Spinal cord (tissue), 10 donors: ENCODE data around the gene CASP9. TPM values are rescaled to one million over a fixed set of nuclear protein-coding genes. Genes with fewer than 3 reads are reported as not detected.

ENCODE experiments used
- DNase-seq, 6 donors: peaks; one replicate each; pipeline versions ENCODE4 v3.0.0 to v3.0.0-alpha.2; 2013 to 2015; ENCODE audit warnings: low spot score in 6 of 6, low read depth in 4 of 6
- H3K27ac ChIP-seq: one replicate; pipeline ENCODE4 v1.5.1; 2013; ENCODE audit warnings: low read depth, low read length, control low read depth
- H3K27me3 ChIP-seq: one replicate; pipeline ENCODE4 v1.6.1; 2013; ENCODE audit warnings: low read length; ENCODE audit not compliant: control insufficient read depth, insufficient read depth
- H3K36me3 ChIP-seq: one replicate; pipeline ENCODE4 v1.6.1; 2013; ENCODE audit warnings: low read length; ENCODE audit not compliant: control insufficient read depth, insufficient read depth
- H3K4me1 ChIP-seq: one replicate; pipeline ENCODE4 v1.6.1; 2013; ENCODE audit warnings: low read length; ENCODE audit not compliant: control insufficient read depth, insufficient read depth
- H3K4me3 ChIP-seq: one replicate; pipeline ENCODE4 v1.5.1; 2013; ENCODE audit warnings: low read depth, low read length, control low read depth
- H3K9me3 ChIP-seq: one replicate; pipeline ENCODE4 v1.6.1; 2013; ENCODE audit warnings: low read length; ENCODE audit not compliant: control insufficient read depth, insufficient read depth
- WGBS: methylation state at CpG from one replicate; pipeline ENCODE4 v1.1.5; 2013; ENCODE audit warnings: missing lambda C conversion rate; ENCODE audit not compliant: insufficient coverage; 5-methylcytosine and 5-hydroxymethylcytosine counted together
- polyA plus RNA-seq, 2 donors: library from polyadenylated mRNA; unstranded; fragments of 120-200 nt; gene quantifications; one replicate each; pipeline ENCODE4 v1.2.1, GENCODE V29; 2013; ENCODE audit not compliant: insufficient read length in 2 of 2
- total RNA-seq, 2 donors: library from RNA; depleted of rRNA in 1 of 2; stranded (reverse); fragments of 120-200 nt in 1 of 2; fragments of >200 nt in 1 of 2; gene quantifications; one replicate each; pipeline versions ENCODE4 v1.2.3 to v1.2.4, GENCODE V29; 2013 to 2014
- donor health status: healthy.

The CASP9 gene
- total and polyA plus RNA-seq, 4 donors, result 10.3 to 23.7 (median 18.0) TPM

DNA sequence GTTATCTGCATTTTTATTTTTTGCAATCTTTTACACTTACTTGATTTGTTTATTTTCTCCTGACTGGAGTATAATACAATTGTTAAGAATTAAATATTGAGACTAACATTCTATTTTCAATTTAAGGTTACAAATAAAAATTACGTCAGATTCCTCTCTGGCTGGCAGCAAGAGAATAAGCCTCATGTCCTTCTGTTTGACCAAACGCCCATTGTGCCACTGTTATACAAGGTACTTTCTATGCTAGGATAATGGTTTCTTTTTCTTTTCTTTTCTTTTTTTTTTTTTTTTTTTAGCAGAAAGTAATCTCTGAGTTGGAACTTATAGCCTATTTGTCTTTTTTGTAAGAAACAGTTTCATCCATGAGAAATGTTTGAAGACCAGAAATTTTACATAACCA is 22.6 kb upstream of the CASP9 start:
- WGBS, result no CpG with 5 or more reads among the region's 2 CpGs
- Histone ChIP-seq H3K27ac (no peak overlapping the region), H3K4me3 (no peak overlapping the region), H3K4me1 (no peaks in the 10 kb centered on the region), H3K36me3 (peaks cover 36% of the 10 kb centered on the region), H3K27me3 (no peaks in the 10 kb centered on the region), H3K9me3 (no peaks in the 10 kb centered on the region)
- DNase-seq, result no peak

DNA sequence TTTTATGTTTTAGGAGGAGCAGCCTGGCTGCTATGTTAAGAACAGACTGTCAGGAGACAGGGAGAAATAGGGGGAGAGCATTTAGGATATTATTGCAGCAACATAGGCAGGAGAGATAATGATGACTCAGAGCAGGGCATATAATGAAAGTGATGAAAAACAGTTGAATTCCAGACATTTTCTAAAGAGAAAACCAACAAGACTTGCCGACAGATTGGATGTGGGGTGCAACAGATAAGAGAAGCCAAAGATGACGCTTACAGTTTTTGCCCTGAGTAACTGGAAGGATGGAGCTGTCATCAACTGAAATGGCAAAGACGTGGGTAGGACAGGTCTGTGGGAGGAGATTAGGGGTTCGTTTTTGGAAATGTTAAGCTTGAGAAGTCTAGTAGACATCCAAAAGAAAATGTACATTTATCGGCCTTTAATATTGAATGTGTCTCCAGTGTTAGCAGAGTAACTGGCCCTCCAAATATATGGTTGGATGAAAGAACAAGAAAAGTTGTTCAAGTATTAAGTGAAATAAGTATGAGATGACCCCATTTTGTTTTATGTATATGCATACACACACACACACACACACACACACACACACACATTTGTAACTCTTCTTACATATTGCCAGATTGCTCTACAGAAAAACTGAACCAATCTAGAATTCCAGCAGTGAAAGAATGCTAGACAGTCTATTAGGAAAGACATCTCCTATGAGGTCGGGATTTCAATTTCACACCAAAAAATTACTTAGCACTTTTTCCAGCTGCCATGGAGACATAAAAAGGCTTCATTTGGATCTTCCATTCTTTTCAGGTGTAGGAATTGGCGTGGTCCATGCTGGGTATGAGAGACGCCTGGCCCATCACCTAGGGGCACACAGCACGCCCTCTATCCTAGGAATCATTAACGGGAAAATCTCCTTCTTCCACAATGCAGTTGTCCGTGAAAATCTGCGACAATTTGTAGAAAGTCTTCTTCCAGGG is 19.9 kb upstream of the CASP9 start:
- H3K9me3 ChIP-seq, result no peaks in the 10 kb centered on the region
- no peak overlapping the region for H3K4me3 ChIP-seq
- H3K36me3 ChIP-seq, result peaks cover 41% of the 10 kb centered on the region
- DNase-seq, result no peak
- H3K27ac ChIP-seq, result no peak overlapping the region
- 93% methylated on average over 4 of the region's 12 CpGs for WGBS
- no peaks in the 10 kb centered on the region for H3K27me3 ChIP-seq
- H3K4me1 ChIP-seq, result no peaks in the 10 kb centered on the region

DNA sequence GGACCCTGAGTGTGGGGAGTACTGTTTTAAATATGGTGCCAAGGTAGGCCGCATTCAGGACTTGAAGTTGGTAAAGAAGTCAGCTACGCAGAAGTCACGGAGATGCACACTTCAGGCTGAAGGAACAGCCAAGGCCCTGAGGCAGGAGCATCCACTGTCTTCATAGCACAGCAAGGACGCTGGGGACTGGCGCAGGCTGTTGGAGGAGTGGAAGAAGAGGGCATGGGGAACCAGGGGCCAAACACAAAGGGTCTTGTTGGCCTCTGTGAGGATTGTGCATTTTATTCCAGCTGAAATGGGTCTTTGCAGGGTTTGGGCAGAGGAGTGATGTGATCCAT is 19.2 kb upstream of the CASP9 start:
- H3K36me3 ChIP-seq, result peaks cover 47% of the 10 kb centered on the region
- DNase-seq, result no peak
- no peaks in the 10 kb centered on the region for H3K27me3 ChIP-seq
- no peak overlapping the region for H3K4me3 ChIP-seq
- 98% methylated on average over 5 of the region's 5 CpGs for WGBS
- H3K4me1 ChIP-seq, result no peaks in the 10 kb centered on the region
- no peak overlapping the region for H3K27ac ChIP-seq
- no peaks in the 10 kb centered on the region for H3K9me3 ChIP-seq

DNA sequence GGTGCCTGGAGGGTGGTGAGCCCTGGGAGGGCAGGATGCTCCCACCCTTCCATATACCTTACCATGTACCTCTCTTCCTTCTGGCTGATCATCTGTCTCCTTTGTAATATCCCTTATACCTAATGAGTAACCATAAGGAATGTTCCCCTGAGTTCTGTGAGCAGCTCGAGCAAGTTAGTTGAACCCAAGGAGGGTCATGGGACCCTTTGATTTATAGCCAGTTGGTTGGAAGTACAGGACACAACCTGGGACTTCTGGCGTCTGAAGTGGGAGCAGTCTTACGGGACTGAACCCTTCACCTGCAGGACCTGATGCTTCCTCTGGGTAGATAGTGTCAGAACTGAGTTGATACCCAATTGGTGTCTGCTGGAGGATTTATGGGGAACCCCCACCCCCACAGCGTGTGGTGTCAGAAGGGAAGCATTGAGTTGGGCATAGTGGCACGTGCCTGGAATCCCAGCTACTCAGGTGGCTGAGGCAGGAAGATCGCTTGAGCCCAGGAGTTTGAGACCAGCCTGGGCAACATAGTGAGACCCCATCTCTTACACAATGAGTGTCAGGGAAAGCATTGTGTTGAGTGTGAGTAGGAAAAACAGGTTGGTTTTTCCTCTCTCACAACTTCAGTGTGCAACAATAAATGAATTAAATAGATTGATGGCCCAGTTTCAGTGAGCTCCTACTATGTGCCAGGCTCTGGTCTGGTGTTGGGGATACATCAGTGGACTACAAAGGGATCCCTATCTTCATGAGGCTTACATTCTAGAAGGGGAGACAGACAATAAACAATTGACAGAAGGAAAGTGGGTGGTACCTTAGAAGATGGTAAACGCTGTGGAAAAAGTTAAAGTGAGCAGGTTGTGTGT is 18.6 kb upstream of the CASP9 start:
- 83% methylated on average over 6 of the region's 7 CpGs for WGBS
- no peaks in the 10 kb centered on the region for H3K4me1 ChIP-seq
- no peak overlapping the region for H3K4me3 ChIP-seq
- peaks cover 46% of the 10 kb centered on the region for H3K36me3 ChIP-seq
- H3K27me3 ChIP-seq, result no peaks in the 10 kb centered on the region
- no peak for DNase-seq
- H3K27ac ChIP-seq, result no peak overlapping the region
- H3K9me3 ChIP-seq, result no peaks in the 10 kb centered on the region

DNA sequence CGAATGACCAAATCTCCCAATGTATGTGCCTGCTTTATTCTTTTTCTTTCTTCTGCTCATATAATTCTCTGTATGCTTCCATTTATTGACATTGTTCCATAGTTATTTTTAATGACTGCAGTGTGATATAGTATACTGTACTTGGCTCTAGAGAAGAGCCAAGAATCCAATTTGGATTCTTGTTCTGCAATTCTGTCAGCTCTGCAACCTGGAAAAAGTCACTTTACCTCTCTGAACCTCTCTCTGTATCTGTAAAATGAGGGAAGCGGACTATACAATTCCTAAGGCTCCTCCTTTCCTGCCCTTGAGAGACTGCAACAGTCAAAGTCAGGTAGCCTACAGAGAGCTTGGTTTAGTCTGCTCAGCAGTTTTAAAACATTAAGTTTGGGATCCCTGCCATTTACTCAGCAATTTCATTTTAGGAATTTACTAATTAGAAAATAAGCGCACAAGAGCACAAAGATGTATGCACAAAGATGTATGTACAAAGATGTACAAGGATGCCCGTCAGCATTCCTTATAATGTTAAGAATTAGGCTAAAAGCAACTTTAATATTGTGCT is 17.3 kb upstream of the CASP9 start:
- Histone ChIP-seq H3K36me3 (peaks cover 46% of the 10 kb centered on the region), H3K27ac (no peak overlapping the region), H3K9me3 (no peaks in the 10 kb centered on the region), H3K4me1 (no peaks in the 10 kb centered on the region), H3K27me3 (no peaks in the 10 kb centered on the region), H3K4me3 (no peak overlapping the region)
- no peak for DNase-seq
- 100% methylated on average over 2 of the region's 4 CpGs for WGBS

DNA sequence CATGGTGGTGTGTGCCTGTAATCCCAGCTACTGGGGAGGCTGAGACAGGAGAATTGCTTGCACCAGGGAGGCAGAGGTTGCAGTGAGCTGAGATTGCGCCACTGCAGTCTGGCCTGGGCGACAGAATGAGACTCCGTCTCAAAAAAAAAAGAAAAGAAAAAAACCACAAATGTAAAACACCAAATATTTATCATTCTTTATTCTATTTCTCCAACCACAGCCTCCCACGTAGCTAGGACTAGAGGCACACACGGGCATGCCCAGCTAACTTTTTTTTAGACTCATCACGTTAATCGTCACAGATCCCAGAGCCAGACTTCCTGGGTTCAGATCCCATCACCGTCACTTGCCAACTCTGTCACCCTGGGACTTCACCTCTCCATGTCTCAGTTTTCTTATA is 16.2 kb upstream of the CASP9 start:
- Histone ChIP-seq H3K36me3 (peaks cover 56% of the 10 kb centered on the region), H3K27ac (no peak overlapping the region), H3K4me3 (no peak overlapping the region), H3K4me1 (no peaks in the 10 kb centered on the region), H3K9me3 (no peaks in the 10 kb centered on the region), H3K27me3 (no peaks in the 10 kb centered on the region)
- no peak for DNase-seq
- 98% methylated on average over 4 of the region's 8 CpGs for WGBS

DNA sequence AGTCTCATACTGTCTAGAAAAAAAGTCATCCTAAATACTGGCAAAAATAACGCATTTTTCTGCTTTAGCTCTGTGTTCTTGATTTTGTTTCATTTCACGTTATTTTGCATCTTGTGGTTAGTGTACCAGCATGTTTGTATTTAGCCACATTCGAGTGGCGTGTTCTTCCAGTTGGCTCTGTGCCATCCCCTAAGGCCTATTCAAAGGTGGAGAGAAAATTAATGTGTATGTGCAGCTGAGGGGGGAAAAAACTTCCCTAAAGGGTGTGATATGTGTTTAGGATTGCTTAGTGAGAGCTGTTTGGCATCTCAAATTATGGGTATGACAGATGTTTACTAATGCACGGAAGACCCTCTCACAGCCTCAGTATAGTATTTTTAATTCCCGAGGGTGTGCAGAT is 14.8 kb upstream of the CASP9 start:
- no peaks in the 10 kb centered on the region for H3K27me3 ChIP-seq
- WGBS, result 50% methylated on average over 4 of the region's 6 CpGs
- DNase-seq, result peak in 2 of 6 donors; percentile 9 to 57
- H3K4me3 ChIP-seq, result no peak overlapping the region
- no peaks in the 10 kb centered on the region for H3K9me3 ChIP-seq
- no peak overlapping the region for H3K27ac ChIP-seq
- H3K36me3 ChIP-seq, result peaks cover 51% of the 10 kb centered on the region
- no peaks in the 10 kb centered on the region for H3K4me1 ChIP-seq

DNA sequence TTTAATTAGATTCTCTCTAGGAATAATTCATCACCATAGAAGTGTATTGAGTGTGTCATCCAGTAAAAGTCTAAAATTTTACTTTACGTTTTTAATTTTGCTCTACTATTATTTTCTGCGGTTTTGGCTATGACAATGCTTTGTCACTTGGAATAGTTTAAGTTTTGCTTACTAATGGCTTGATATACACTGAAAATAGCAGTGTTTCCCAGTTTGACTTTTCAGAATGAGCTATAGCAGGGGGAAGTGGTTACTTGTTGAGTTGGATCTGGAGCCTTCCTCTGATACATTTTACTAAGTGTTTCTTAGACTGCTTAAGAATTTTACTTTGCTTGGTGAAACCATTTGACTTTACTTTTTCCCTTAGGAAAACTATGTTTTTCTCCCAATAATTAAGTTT is 7.7 kb upstream of the CASP9 start:
- H3K4me3 ChIP-seq, result no peak overlapping the region
- H3K27ac ChIP-seq, result no peak overlapping the region
- H3K9me3 ChIP-seq, result no peaks in the 10 kb centered on the region
- no peak for DNase-seq
- H3K4me1 ChIP-seq, result peaks cover 3% of the 10 kb centered on the region
- WGBS, result no CpG with 5 or more reads among the region's 2 CpGs
- peaks cover 17% of the 10 kb centered on the region for H3K36me3 ChIP-seq
- H3K27me3 ChIP-seq, result no peaks in the 10 kb centered on the region

DNA sequence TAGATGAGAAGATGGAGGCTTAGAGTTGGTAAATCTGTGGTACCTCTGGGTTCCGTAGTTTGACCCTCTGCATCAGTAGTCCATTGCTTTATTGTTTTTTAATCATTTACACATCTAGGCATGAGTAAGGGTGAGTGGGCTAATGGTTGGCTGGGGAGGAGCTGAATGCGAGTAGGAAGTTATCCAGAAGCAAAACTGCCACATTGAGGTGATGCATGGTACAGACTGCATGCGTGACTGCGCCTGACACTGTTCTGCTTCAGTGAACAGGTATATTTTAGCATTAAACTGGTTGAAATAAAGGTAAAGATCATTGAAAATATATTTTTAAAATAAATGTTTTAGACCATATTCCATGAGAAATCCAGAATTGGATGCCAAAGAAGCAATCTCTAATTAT is 7.0 kb upstream of the CASP9 start:
- H3K36me3 ChIP-seq, result peaks cover 13% of the 10 kb centered on the region
- no peak for DNase-seq

More for the DNA sequence above, 7.0 kb upstream of the CASP9 start:
- no peak overlapping the region for H3K27ac ChIP-seq
- H3K9me3 ChIP-seq, result no peaks in the 10 kb centered on the region
- no peaks in the 10 kb centered on the region for H3K27me3 ChIP-seq
- 100% methylated on average over 3 of the region's 4 CpGs for WGBS
- H3K4me1 ChIP-seq, result peaks cover 6% of the 10 kb centered on the region
- H3K4me3 ChIP-seq, result no peak overlapping the region
